GM23338 (cell line): Measurements from ENCODE around the gene FXYD6. TPM values are rescaled to one million over a fixed set of nuclear protein-coding genes. Genes with fewer than 3 reads are reported as not detected.

ENCODE experiments used
- ATAC-seq: fragments of 200-7000 bp; cut with Tn5 transposase; 3 replicates; pipeline ENCODE4 v1.9.1; 2020
- DNase-seq: peaks from one replicate; pipeline ENCODE4 v3.0.0-alpha.2; 2015; ENCODE audit warnings: low spot score
- H2AFZ ChIP-seq: fragments of 200-600 bp; sonication (generic); 2 replicates; pipeline ENCODE4 v1.8.0; 2016; ENCODE audit warnings: antibody characterized with exemption, mild to moderate bottlenecking, moderate library complexity
- H3F3A ChIP-seq: fragments of 200-600 bp; sonication (generic); replicated peaks from 2 replicates; pipeline ENCODE4 v1.8.0; 2017; ENCODE audit warnings: antibody characterized with exemption, mixed run types, low read depth
- H3K27ac ChIP-seq: fragments of 200-600 bp; sonication (generic); 2 replicates; pipeline ENCODE4 v1.6.1; 2016; ENCODE audit warnings: low read depth
- H3K27me3 ChIP-seq: fragments of 200-600 bp; sonication (generic); 2 replicates; pipeline ENCODE4 v1.8.0; 2016; ENCODE audit warnings: mild to moderate bottlenecking, mixed run types, moderate library complexity; ENCODE audit not compliant: insufficient read depth
- H3K36me3 ChIP-seq: fragments of 200-600 bp; sonication (generic); 2 replicates; pipeline ENCODE4 v1.8.0; 2016; ENCODE audit warnings: mild to moderate bottlenecking; ENCODE audit not compliant: insufficient read depth
- H3K4me1 ChIP-seq: fragments of 200-600 bp; sonication (generic); 2 replicates; pipeline ENCODE4 v1.8.0; 2016; ENCODE audit warnings: mild to moderate bottlenecking, moderate library complexity; ENCODE audit not compliant: insufficient read depth
- H3K4me2 ChIP-seq: fragments of 200-600 bp; sonication (generic); 2 replicates; pipeline ENCODE4 v1.7.1; 2017; ENCODE audit warnings: mixed run types
- H3K4me3 ChIP-seq: fragments of 200-600 bp; sonication (generic); 2 replicates; pipeline ENCODE4 v1.6.1; 2016; ENCODE audit warnings: mixed run types
- H3K79me2 ChIP-seq: fragments of 200-600 bp; sonication (generic); replicated peaks from 2 replicates; pipeline ENCODE4 v1.8.0; 2017; ENCODE audit warnings: mild to moderate bottlenecking; ENCODE audit not compliant: insufficient read depth
- H3K9me2 ChIP-seq: fragments of 200-600 bp; sonication (generic); 2 replicates; pipeline ENCODE4 v1.8.0; 2017; ENCODE audit not compliant: insufficient read depth
- H4K20me1 ChIP-seq: fragments of 200-600 bp; sonication (generic); replicated peaks from 2 replicates; pipeline ENCODE4 v1.8.0; 2017; ENCODE audit warnings: mild to moderate bottlenecking; ENCODE audit not compliant: insufficient read depth
- H3K27ac Mint-ChIP-seq: 2 replicates; pipeline ENCODE4 v1.8.0; 2020; ENCODE audit warnings: inconsistent platforms, mild to moderate bottlenecking, moderate library complexity, mixed read lengths
- H3K27me3 Mint-ChIP-seq: 3 replicates; pipeline ENCODE4 v1.8.0; 2022; ENCODE audit warnings: low read depth, mild to moderate bottlenecking, moderate library complexity, mixed read lengths, inconsistent platforms; ENCODE audit not compliant: insufficient read depth, poor library complexity
- H3K36me3 Mint-ChIP-seq: 3 replicates; pipeline ENCODE4 v1.8.0; 2021; ENCODE audit warnings: low read depth, mild to moderate bottlenecking, inconsistent platforms, moderate library complexity, mixed read lengths
- H3K4me1 Mint-ChIP-seq: 3 replicates; pipeline ENCODE4 v1.8.0; 2020; ENCODE audit warnings: mild to moderate bottlenecking, inconsistent platforms, mixed read lengths
- H3K4me3 Mint-ChIP-seq: 3 replicates; pipeline ENCODE4 v1.8.0; 2021; ENCODE audit warnings: moderate library complexity, mild to moderate bottlenecking, inconsistent platforms, mixed read lengths
- H3K9me3 Mint-ChIP-seq: 3 replicates; pipeline ENCODE4 v1.8.0; 2020; ENCODE audit warnings: moderate library complexity, mild to moderate bottlenecking, inconsistent platforms, mixed read lengths
- EZH2phosphoT487 ChIP-seq: fragments of 200-600 bp; sonication (generic); IDR thresholded peaks from one replicate; pipeline ENCODE4 v1.8.1; 2018; ENCODE audit warnings: antibody characterized with exemption; ENCODE audit not compliant: unreplicated experiment
- NANOG ChIP-seq: IDR thresholded peaks from 2 replicates; pipeline ENCODE4 v1.6.1; 2016; ENCODE audit warnings: antibody characterized with exemption, borderline replicate concordance
- STAT1 ChIP-seq: IDR thresholded peaks from one replicate; pipeline ENCODE4 v1.6.1; 2016; ENCODE audit warnings: antibody characterized with exemption; ENCODE audit not compliant: unreplicated experiment
- ZNF114 ChIP-seq: fragments of 250-450 bp; sonication (Bioruptor Pico); IDR thresholded peaks from 2 replicates; pipeline ENCODE4 v1.5.0; 2020; ENCODE audit warnings: mild to moderate bottlenecking, moderate library complexity
- ZNF331 ChIP-seq: fragments of 250-450 bp; sonication (Bioruptor Pico); IDR thresholded peaks from 2 replicates; pipeline ENCODE4 v1.5.0; 2020; ENCODE audit warnings: low read depth, mild to moderate bottlenecking, moderate library complexity
- polyA plus RNA-seq: library from polyadenylated mRNA; unstranded; fragments of >200 nt; fragmentation: Nextera tagmentation; extraction: Ambion mirVana; gene quantifications from 2 replicates; pipeline ENCODE4 v1.2.1, GENCODE V29; 2016
- total RNA-seq: library from RNA; depleted of rRNA; stranded (reverse); fragments of >200 nt; shearing (Covaris generic); gene quantifications from 2 replicates; pipeline ENCODE4 v1.2.3, GENCODE V29; 2014
- TF ChIP-seq, protein P1 (sequence below), 2 experiments: fragments of 200-600 bp in 1 of 2; sonication (generic) in 1 of 2; conservative IDR thresholded peaks; 2 replicates each; pipeline versions ENCODE4 v1.5.1 to v1.6.1; 2016 to 2017; ENCODE audit warnings: antibody characterized with exemption in 2 of 2, low read depth in 2 of 2, mild to moderate bottlenecking in 2 of 2, moderate library complexity in 1 of 2
- TF ChIP-seq, protein P2 (sequence below): IDR thresholded peaks from one replicate; pipeline ENCODE4 v1.6.1; 2018; ENCODE audit warnings: antibody characterized with exemption; ENCODE audit not compliant: unreplicated experiment
- TF ChIP-seq, protein P3 (sequence below): fragments of 250-450 bp; sonication (Bioruptor Pico); IDR thresholded peaks from 2 replicates; pipeline ENCODE4 v1.5.0; 2020; ENCODE audit warnings: mild to moderate bottlenecking, moderate library complexity

The FXYD6 gene
- total and polyA plus RNA-seq, 2 experiments from 2014 or later = 26.2 to 30.7 TPM

DNA sequence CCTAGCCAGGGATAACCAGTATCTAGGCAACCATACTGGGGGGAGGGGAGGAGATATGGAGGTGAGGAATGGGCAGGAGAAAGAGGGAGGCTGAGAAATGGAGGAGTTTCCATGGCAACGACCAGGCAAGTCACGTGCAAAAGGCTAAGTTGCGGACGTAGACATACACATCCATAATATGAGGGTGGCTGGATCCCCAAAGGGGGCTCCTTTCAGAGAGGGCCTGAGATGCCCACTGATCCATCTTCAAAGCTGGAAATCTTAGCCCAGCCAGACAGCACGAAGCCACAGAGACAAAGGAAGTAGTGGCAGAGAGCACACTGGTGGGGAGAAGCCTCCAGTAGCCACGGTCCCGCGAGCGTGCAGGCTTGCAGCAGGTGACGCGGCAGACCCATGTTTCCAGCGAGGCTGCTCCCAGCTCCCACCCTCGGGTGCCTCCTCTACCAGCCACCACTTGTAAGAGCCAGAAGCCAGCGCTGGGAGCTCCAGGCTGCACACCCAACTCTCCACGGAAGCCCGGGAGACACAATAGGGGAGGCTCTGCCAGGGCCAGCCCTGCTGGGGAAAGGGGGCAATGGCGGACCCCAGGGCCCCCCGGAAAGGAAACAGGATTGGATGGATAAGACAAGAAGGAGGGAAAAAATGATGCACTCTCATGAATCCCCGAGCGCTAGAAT, 938 bp downstream of the FXYD6 start:
- Histone ChIP-seq H3K4me3 (peak overlapping the region; percentile 91), H3K4me2 (peak overlapping the region; percentile 99), H3K9me2 (no peaks in the 10 kb centered on the region), H4K20me1 (peaks cover 7% of the 10 kb centered on the region; the same call in 1 of the 2 replicates), H3K36me3 (no peaks in the 10 kb centered on the region), H3K27ac (no peak overlapping the region), H3K79me2 (peaks cover 13% of the 10 kb centered on the region; the same call in 1 of the 2 replicates), H3F3A (no peaks in the 10 kb centered on the region; the same call in 1 of the 2 replicates), H2AFZ (peak overlapping the region; percentile 95), H3K4me1 (peaks cover 28% of the 10 kb centered on the region), H3K27me3 (peaks cover 41% of the 10 kb centered on the region)
- ATAC-seq (peak; percentile 2), DNase-seq (peak; percentile 73)
- Mint-ChIP-seq H3K9me3 (no peaks in the 10 kb centered on the region), H3K27me3 (peaks cover 18% of the 10 kb centered on the region), H3K4me3 (peak overlapping the region; percentile 97), H3K27ac (no peak overlapping the region), H3K36me3 (no peaks in the 10 kb centered on the region), H3K4me1 (peaks cover 42% of the 10 kb centered on the region)
- TF ChIP-seq NANOG = no peak
- TF ChIP-seq, protein P1, sequence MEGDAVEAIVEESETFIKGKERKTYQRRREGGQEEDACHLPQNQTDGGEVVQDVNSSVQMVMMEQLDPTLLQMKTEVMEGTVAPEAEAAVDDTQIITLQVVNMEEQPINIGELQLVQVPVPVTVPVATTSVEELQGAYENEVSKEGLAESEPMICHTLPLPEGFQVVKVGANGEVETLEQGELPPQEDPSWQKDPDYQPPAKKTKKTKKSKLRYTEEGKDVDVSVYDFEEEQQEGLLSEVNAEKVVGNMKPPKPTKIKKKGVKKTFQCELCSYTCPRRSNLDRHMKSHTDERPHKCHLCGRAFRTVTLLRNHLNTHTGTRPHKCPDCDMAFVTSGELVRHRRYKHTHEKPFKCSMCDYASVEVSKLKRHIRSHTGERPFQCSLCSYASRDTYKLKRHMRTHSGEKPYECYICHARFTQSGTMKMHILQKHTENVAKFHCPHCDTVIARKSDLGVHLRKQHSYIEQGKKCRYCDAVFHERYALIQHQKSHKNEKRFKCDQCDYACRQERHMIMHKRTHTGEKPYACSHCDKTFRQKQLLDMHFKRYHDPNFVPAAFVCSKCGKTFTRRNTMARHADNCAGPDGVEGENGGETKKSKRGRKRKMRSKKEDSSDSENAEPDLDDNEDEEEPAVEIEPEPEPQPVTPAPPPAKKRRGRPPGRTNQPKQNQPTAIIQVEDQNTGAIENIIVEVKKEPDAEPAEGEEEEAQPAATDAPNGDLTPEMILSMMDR (conservative IDR thresholded peaks at IDR 0.05; ENCODE audit: low read depth in 2 of 2) = no peak
- no peak for TF ChIP-seq EZH2phosphoT487
- TF ChIP-seq ZNF114 (CRISPR knock-in tag) = no peak
- TF ChIP-seq, protein P2, sequence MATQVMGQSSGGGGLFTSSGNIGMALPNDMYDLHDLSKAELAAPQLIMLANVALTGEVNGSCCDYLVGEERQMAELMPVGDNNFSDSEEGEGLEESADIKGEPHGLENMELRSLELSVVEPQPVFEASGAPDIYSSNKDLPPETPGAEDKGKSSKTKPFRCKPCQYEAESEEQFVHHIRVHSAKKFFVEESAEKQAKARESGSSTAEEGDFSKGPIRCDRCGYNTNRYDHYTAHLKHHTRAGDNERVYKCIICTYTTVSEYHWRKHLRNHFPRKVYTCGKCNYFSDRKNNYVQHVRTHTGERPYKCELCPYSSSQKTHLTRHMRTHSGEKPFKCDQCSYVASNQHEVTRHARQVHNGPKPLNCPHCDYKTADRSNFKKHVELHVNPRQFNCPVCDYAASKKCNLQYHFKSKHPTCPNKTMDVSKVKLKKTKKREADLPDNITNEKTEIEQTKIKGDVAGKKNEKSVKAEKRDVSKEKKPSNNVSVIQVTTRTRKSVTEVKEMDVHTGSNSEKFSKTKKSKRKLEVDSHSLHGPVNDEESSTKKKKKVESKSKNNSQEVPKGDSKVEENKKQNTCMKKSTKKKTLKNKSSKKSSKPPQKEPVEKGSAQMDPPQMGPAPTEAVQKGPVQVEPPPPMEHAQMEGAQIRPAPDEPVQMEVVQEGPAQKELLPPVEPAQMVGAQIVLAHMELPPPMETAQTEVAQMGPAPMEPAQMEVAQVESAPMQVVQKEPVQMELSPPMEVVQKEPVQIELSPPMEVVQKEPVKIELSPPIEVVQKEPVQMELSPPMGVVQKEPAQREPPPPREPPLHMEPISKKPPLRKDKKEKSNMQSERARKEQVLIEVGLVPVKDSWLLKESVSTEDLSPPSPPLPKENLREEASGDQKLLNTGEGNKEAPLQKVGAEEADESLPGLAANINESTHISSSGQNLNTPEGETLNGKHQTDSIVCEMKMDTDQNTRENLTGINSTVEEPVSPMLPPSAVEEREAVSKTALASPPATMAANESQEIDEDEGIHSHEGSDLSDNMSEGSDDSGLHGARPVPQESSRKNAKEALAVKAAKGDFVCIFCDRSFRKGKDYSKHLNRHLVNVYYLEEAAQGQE = no peak
- TF ChIP-seq STAT1 = no peak
- TF ChIP-seq, protein P3, sequence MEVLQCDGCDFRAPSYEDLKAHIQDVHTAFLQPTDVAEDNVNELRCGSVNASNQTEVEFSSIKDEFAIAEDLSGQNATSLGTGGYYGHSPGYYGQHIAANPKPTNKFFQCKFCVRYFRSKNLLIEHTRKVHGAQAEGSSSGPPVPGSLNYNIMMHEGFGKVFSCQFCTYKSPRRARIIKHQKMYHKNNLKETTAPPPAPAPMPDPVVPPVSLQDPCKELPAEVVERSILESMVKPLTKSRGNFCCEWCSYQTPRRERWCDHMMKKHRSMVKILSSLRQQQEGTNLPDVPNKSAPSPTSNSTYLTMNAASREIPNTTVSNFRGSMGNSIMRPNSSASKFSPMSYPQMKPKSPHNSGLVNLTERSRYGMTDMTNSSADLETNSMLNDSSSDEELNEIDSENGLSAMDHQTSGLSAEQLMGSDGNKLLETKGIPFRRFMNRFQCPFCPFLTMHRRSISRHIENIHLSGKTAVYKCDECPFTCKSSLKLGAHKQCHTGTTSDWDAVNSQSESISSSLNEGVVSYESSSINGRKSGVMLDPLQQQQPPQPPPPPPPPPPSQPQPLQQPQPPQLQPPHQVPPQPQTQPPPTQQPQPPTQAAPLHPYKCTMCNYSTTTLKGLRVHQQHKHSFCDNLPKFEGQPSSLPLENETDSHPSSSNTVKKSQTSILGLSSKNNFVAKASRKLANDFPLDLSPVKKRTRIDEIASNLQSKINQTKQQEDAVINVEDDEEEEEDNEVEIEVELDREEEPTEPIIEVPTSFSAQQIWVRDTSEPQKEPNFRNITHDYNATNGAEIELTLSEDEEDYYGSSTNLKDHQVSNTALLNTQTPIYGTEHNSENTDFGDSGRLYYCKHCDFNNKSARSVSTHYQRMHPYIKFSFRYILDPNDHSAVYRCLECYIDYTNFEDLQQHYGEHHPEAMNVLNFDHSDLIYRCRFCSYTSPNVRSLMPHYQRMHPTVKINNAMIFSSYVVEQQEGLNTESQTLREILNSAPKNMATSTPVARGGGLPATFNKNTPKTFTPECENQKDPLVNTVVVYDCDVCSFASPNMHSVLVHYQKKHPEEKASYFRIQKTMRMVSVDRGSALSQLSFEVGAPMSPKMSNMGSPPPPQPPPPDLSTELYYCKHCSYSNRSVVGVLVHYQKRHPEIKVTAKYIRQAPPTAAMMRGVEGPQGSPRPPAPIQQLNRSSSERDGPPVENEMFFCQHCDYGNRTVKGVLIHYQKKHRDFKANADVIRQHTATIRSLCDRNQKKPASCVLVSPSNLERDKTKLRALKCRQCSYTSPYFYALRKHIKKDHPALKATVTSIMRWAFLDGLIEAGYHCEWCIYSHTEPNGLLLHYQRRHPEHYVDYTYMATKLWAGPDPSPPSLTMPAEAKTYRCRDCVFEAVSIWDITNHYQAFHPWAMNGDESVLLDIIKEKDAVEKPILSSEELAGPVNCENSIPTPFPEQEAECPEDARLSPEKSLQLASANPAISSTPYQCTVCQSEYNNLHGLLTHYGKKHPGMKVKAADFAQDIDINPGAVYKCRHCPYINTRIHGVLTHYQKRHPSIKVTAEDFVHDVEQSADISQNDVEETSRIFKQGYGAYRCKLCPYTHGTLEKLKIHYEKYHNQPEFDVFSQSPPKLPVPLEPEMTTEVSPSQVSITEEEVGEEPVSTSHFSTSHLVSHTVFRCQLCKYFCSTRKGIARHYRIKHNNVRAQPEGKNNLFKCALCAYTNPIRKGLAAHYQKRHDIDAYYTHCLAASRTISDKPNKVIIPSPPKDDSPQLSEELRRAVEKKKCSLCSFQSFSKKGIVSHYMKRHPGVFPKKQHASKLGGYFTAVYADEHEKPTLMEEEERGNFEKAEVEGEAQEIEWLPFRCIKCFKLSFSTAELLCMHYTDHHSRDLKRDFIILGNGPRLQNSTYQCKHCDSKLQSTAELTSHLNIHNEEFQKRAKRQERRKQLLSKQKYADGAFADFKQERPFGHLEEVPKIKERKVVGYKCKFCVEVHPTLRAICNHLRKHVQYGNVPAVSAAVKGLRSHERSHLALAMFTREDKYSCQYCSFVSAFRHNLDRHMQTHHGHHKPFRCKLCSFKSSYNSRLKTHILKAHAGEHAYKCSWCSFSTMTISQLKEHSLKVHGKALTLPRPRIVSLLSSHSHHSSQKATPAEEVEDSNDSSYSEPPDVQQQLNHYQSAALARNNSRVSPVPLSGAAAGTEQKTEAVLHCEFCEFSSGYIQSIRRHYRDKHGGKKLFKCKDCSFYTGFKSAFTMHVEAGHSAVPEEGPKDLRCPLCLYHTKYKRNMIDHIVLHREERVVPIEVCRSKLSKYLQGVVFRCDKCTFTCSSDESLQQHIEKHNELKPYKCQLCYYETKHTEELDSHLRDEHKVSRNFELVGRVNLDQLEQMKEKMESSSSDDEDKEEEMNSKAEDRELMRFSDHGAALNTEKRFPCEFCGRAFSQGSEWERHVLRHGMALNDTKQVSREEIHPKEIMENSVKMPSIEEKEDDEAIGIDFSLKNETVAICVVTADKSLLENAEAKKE (CRISPR knock-in tag) = no peak
- no peak for TF ChIP-seq ZNF331
